ENCODE results near the gene ATP2C2.

GRCh38 chr16:84496991-84497390 lies 128.7 kb downstream of the ATP2C2 start:
- no peak for TF ChIP-seq EZH2 (IDR thresholded peaks at IDR 0.05)
- TF ChIP-seq POLR2AphosphoS5 (IDR thresholded peaks at IDR 0.05; ENCODE audit: borderline replicate concordance, low read depth, low read length), result no peak
- no peak for TF ChIP-seq FOXP2 (optimal IDR thresholded peaks at IDR 0.05; ENCODE audit: control extremely low read depth, extremely low read length, insufficient read depth)
